CD4-positive, alpha-beta T cell treated with Interleukin-12 subunit alpha and Interleukin-12 subunit beta, for 1 hour (primary cell): ENCODE data around the gene UBE2E2.

Source experiments
- DNase-seq: peaks from one replicate; pipeline ENCODE4 v3.0.0-alpha.2; 2020

The UBE2E2 gene

GRCh38 chr3:23198801-23199200, 4.3 kb upstream of the UBE2E2 start:
- DNase-seq: no peak

- DNase-seq: no peak
Observed at GRCh38 chr3:23199649-23200048, 3.5 kb upstream of the UBE2E2 start.

GRCh38 chr3:23201154-23201838, 1.8 kb upstream of the UBE2E2 start:
- DNase-seq: no peak

DNA sequence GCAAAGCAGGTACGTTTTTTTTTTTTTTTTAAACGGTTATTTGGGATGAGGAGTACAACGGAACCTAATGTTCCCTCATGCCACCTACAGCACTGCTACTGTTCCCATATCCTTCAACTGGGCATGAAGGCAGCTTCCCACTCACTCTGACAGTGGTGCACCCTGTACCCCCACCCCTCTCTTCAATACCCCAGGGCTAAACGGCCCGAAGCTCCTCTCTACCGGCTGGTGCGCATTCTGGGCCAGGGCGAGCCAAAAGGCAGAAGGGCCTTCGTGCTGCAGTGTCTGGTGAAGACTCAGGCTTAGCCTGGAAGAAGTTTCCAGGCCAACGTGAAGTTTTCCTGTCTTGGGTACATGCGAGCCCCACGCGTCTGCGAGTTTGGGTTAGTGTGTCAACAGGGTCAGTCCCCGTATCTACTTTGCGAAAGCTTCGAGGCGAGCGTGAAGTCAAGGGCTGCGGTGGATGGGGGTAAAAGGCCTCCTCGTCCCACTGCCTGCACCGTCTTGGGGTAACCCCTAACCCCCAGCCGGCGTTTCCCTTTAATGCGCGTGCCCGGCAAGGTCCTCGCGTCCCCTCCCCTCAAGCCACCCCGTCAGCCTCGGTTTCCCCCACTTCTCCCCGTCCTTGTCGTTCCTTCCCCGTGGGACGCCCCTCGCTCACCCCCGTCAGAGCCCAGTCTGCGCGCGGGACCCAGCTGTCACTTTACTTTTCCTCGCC, 765 bp upstream of the UBE2E2 start:
- no peak for DNase-seq

DNA sequence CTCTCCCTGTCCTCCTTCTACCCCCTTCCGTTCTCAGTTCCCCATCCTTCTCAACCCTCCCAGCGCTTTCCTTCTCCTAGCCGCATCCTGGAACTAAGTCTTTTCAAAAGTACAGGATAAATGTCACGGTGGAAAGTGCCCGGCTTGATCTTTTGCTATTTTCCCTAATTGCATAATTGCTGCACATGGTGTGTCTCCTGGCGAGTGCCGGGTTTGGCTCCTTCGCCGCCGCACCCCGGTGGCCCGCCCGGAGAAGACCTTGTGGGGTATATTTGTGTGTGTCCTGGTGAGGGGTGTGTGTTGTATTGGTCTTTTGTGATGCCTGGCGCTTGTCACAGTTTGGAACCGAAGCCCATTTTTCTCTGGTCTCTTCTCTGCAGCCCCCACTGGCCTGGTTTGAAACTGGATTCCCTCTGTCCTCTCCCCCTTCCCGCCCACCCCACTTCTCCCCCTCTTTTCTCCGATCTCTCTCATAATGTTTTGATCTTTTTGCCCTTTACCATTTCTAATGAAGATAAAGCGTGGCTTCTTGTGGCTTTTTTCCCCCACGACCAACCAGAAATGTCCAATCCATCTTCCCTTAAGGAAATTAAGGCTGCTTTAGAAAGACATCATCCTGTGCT, 692 bp downstream of the UBE2E2 start:
- DNase-seq: no peak

DNA sequence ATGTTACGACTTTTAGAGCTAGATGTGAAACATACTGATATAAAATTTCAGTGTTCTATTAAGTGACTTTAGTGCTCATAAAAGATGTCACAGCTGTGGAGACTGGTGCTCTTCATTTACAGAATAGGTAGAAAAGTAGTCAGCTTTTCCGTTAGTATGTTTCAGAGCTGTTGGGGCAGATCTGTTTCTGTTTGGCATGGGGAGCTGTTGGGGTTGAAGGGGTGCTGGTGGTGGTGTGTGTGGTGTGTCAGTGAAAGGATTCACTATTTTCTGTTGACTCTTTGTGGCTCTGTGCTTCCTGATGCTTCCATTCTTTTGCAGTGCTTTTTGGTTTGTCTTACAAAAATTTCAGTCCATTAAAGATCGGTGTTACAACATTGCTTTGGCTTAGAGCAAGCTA, 3.2 kb downstream of the UBE2E2 start:
- DNase-seq: no peak

GRCh38 chr3:23209103-23209502, 6.0 kb downstream of the UBE2E2 start:
- no peak for DNase-seq

DNA sequence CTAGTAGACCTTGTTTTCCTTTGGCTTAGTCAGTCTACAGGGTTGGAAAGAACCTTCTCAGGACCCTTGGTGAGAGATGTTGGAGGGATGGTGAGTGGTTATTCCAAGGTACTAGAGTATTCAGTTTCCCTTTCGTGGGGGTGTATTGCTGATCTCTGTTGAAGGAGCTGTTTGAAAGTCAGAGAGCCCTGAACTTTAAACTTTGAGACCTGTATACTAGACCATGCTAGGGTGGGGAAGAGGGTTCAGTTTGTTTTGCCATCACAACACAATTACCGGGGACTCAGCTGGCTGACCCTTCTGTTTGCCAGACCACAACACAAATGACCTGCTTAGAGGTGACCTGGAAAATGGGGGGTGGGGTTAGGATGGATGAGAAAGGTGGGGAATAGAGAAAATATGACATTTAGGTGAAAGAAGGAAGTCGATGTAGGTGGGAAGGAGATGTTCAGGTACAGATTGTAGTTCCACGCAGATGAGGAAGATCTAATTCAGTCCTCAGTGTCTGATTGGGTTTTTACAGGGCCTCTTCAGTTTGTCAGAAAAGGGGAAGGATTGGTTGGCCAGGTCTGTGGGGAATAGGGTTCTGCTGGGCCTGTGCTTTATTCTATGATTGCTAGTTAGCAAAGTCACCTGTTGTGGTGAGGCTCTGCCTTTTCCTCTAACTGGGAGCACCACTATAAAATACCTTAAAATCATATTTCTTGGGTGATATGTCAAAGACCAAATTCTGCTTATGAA, 6.8 kb downstream of the UBE2E2 start:
- DNase-seq: no peak

GRCh38 chr3:23213813-23214212, 10.7 kb downstream of the UBE2E2 start:
- DNase-seq: no peak

DNA sequence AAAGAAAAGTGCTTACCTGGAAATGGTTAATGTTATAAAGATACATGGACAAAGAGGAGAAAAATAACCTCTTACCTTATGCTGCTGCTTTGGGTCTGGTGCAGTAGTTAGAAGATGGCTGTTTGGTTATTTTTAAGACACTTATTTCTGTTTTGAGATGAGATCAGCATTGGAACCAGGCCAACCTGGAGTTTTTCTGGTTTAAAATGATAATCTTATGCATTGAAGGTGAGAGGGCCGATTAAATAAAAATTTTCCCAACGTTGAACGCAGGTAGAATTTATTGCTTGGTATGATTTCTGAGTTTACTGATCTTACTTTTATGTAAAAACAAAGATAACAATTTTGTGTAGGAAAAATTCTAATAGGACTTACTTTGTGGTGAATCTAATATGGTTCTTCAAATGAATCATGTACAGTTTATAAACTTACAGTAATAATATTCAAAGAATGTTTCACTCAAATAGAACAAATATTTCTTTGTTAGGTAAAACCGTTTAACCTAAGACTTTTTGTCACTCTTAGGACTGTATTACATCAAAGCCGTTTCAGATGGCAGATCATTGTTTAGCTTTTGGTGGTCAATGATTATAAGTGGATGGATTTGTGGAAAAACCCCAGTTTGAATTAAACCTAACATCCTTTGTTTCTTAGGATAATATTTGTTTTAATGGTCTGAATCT, 14.9 kb downstream of the UBE2E2 start:
- no peak for DNase-seq

DNA sequence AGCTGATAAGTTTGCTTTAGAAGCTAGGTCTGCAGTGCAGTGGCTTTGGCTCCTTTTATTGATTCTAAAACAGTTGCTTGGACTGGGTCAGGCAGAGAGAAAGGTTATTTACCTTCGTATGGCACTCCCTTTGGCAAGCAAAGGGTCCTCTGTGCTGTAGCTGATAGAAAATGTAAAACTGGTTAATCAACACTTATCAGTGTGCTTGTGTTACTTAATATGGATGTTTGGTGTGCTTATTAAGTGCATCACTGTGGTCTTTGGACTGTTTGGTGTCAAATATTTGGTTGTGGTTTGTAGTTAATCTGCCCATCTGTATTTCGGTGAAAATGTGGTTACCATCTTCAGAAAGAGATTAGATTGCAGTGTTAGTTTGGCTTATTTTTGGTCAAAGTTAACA, 16.0 kb downstream of the UBE2E2 start:
- no peak for DNase-seq

GRCh38 chr3:23219552-23219951, 16.4 kb downstream of the UBE2E2 start:
- no peak for DNase-seq

- no peak for DNase-seq
Observed at GRCh38 chr3:23221136-23221535, 18.0 kb downstream of the UBE2E2 start.

- DNase-seq: no peak
Observed at GRCh38 chr3:23232016-23232415, 28.9 kb downstream of the UBE2E2 start.

DNA sequence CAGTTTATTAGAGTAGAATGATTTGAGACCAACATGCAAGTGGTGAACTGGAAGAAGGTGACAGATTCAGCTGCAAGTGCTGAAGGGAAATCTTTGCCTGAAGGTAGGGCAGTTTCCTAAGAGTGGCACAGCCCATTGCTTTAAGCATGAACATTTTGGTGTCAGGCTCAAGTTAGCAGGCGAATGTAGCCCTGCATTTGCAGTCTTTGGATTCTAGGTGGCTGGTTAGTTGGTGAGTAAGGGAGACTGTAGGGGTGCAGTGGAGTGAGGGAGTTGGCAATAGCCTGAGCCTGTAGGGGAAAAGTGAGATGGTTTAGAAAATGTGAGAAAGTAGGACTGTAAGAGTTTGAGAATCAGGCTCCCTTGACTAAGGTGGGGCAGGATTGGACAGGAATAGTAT, 29.7 kb downstream of the UBE2E2 start:
- DNase-seq: no peak

- no peak for DNase-seq
Observed at GRCh38 chr3:23235264-23235663, 32.1 kb downstream of the UBE2E2 start.

GRCh38 chr3:23236890-23237289, 33.8 kb downstream of the UBE2E2 start:
- no peak for DNase-seq

- DNase-seq: no peak
Observed at GRCh38 chr3:23238156-23238555, 35.0 kb downstream of the UBE2E2 start.

GRCh38 chr3:23238578-23238977, 35.5 kb downstream of the UBE2E2 start:
- DNase-seq: no peak

GRCh38 chr3:23239211-23240068, 36.3 kb downstream of the UBE2E2 start:
- DNase-seq: no peak

DNA sequence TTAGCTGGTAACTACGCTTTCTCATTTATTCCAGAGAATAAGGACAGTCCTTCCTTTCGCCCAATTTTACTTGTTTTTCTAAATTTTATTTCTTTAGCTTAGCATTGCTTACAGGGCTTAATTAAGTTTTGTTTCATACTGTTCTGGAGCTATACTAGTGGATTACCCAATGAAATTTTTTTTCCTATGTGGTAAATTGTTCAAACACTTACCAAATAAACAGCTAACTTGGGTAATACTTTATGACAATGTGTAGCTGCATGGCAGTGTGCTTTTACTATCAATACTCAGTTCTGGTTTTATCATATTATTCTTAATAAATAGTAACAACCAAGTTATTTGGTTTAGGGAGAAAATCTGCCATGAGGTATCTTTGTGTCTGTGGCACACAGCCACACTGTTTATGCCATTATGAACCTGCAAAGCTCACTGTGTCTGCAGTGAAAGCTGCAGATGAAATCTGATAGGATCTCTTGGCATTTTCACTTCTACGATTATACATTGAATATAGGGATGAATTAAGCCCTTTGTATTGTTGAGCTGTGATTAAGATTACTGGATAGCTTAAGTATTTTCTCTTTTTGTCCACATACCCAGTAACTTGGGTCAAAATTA, 37.2 kb downstream of the UBE2E2 start:
- no peak for DNase-seq

DNA sequence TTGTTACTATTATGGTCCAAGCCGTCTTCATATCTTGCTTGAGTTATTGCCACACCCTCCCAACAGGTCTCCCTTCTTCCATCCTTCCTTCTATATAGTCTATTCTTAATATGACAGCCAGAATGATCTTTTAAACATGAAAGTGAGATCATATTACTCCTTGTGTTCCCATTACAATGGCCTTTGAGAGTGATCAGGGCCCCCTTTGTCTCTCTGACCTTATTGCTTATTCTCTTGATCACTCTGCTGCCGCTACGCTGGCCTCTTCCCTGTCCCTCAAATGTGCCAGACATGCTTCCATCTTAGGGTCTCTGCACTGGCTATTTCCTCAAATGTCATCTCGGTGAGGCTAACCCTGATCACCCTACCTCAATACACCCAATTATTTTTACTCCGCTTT, 38.1 kb downstream of the UBE2E2 start:
- DNase-seq: no peak
